NCI-H774 (cell line): ENCODE results near the gene ANGPTL2.
"Not testable (repeated sequence)": the region's sequence is repeated elsewhere in the genome, so short reads cannot be mapped to it uniquely, and the experiment has no call there.

Source experiments
- DNase-seq: peaks from one replicate; lab custom pipeline; 2025; lab: John Stamatoyannopoulos, UW

ANGPTL2 gene

DNA sequence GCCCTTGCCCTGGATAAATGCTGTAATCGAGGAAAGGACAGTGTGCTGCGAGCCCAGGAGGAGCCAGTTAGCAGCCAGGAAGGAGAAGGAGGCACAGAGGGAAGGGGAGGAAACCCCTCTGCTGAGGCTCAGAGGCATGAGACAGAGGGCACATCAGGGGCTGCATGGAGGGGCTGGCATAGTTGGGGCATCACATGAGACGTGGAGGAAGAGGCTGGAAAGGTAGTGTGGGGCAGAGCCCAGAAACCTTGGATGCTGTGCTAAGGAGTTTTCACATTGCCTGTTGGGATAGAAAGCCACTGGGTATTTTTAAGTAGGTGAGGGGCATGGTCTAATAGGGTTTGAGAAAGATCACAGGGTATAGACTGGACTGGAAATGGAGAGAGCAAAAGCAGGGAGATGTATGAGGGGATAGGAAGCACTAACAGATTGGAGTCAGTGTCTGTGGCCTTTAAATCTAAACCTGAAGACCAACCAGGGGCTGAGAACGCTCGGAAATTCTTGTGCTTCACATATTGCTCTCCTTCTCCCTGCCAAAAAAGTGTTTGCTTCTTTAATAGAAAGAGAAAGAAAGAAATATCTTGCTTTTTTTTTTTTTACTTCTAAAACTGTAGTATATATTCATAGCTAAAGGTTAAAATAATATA, 33.0 kb upstream of the ANGPTL2 start:
- DNase-seq, result no peak

DNA sequence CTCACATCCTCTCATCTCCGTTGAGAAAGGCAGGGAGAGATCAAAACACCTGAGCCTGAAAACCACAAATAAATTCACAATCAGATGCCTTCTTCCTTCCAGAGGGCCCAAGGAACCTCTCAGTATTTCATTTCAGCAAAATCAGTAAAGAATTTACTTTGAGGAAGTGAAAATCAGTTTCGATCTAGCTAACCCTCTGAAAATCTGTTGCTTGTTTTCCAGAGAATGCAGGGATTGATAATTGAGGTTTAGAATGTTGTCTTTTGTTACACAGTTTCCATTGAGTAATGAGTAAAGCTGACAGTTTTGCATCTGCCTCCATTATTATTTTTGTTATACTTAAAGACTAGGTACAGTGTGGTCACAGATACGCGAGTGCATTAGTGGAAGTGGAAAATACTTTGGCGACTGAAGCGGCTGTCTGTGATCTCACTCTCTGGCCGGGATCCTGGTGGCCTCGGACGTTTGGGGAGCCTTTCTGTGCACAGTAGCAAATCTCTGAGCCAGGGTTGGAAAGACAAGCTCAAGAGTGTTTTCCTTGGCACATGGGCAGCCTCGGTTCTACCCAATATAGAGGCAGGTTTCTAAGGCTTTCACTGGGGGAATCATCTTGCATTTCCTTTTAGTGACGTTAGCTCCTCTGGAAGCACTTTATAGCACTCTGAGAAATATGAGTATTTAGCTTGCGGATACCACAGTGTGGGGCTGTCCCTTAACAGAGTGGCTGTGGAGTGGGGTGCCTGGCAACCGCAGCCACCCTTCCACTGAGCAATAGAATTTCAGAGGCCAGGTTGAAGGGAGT, 32.2 kb upstream of the ANGPTL2 start:
- DNase-seq, result no peak

DNA sequence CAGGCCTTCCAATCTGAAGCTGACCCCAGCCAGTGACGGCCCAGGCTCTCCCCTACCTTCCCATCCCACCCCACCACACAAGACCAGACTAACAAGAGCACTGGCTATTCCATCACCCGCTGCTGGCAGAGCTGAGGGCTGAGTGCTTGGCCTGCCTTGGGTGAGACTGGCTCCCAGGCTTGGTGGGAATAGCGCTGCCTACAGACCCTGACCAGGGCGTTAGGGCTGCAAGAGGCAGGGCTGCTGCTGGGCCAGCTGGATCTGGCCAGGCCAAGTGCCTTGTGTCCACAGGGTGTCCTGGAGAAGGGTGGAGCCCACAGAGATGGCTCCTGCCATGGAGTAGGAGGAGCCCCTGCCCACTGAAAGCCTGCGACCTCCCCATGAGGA, 31.6 kb upstream of the ANGPTL2 start:
- DNase-seq, result no peak

DNA sequence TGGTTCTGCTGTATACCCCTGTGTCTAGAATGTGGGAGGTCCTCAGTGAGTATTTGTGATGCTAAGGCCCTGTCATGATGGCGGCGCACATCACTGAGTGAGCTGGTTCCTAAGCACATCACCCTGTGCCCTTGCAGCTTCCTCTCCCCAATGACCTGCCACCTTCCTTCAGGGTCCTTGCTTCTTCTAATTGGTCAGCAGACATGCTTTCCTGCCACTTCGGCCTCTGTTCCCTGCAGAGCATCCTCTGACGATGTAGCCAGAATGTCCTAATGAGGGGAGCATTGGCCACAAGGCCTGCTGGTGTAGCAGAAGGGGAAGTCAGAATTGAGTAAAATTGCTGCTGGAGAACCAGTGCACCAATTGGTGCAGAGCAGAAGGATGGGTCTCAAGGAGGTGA, 31.1 kb upstream of the ANGPTL2 start:
- DNase-seq, result no peak

DNA sequence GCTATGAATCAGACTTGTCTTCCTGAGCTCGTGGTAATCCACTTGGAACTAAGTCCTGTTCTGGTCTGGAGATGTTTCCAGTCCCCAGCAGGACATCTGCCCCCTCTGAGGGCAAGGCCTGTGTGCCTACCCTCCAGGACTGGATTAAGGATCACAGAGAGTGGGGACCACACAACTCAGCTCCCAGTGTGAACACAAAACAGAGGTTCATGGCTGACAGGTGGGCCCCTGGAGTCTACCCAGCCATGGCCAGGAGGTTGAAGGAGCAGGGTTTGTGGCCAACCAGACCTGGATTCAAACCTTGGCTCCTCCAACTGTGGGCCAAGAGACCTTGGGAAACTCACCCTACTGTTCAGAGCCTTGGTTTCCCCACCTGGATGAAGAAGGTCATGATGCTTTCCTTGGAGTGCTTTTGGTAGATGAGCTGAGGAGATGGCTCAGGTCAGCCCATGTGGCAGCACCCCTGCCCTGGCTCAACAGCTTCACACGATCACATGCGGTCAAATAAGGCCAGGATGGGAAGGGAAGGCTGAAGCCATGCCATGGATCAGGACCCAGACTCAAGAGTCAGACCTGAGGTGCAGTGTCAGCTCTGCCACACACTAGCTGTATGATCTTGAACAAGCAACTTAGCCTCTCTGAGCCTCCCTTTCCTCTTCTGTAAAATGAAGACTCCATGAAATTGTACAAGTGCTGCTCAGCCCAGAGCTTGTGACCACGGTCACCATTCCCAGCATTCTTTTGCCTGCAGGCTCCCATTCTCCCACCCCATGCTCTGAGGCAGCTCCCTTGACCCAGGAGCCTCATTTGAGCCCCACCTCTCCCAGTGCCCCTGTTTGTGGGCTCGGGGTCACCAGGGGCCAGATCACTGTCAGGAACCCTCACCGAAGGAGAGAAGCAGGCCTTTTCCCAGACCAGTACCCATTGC, 27.3 kb upstream of the ANGPTL2 start:
- no peak for DNase-seq

DNA sequence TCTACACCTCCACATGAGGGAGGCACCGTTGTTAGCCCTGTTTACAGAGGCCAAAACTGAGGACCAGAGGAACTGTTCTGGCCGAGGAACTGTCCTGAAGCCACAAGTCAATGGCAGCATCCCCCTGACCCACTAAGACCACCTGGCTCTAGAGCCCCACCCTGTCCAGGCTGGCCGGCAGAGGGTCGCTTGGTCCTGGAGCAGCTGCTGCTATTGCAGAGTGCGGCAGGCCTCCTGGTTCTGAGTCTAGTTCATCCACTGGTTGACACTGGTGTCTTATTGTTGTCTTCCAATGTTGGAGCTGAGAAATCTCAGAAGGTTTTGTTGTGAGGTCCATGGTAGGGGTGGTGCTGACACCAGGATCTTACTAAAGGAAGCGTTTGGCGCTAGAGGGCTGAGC, 26.6 kb upstream of the ANGPTL2 start:
- DNase-seq, result no peak

DNA sequence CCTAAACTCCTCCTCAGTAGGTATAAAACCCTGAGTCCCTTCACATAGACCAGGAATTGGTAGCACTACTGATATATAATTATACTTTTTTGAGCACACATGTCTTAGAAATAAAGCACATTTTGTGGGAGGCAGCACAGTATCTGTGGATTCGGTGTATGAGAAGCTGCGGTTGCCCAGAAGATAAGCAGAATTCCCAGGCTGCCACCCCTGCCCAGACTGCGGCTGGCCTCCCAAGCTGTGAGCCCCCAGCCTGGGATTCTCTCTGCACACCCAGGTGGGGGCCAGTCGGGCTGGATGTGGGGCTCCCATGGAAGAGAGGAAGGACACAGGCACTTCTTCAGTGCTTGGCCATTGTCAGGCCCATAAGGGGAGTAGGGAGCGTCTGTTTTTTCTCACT, 25.6 kb upstream of the ANGPTL2 start:
- no peak for DNase-seq

DNA sequence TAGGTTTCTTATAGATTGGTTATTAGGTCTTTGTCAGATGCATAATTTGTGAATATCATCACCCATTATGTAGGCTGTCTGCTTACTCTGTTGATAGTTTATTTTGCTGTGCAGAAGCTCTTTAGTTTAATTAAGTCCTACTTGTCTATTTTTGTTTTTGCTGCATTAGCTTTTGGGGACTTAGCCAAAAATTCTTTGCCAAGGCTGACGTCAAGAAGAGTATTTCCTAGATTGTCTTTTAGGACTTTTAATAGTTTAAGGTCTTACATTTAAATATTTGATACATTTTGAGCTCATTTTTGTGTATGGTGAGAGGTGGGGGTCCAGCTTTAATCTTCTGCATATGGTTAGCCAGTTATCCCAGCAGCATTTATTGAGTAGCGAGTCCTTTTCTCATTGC, 24.8 kb upstream of the ANGPTL2 start:
- DNase-seq, result no peak

DNA sequence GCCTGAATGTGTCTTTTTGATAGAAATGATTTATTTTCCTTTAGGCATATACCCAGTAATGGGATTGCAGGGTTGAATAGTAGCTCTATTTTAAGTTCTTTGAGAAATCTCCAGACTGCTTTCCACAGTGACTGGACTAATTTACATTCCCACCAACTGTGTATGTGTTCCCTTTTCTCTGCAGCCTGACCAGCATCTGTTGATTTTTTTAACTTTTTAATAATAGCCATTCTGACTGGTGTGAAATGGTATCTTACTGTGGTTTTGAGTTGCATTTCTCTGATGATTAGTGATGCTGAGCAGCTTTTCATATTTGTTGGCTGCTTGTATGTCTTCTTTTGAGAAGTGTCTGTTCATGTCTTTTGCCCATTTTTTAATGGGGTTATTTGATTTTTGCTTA, 24.4 kb upstream of the ANGPTL2 start:
- DNase-seq, result not testable (repeated sequence)

DNA sequence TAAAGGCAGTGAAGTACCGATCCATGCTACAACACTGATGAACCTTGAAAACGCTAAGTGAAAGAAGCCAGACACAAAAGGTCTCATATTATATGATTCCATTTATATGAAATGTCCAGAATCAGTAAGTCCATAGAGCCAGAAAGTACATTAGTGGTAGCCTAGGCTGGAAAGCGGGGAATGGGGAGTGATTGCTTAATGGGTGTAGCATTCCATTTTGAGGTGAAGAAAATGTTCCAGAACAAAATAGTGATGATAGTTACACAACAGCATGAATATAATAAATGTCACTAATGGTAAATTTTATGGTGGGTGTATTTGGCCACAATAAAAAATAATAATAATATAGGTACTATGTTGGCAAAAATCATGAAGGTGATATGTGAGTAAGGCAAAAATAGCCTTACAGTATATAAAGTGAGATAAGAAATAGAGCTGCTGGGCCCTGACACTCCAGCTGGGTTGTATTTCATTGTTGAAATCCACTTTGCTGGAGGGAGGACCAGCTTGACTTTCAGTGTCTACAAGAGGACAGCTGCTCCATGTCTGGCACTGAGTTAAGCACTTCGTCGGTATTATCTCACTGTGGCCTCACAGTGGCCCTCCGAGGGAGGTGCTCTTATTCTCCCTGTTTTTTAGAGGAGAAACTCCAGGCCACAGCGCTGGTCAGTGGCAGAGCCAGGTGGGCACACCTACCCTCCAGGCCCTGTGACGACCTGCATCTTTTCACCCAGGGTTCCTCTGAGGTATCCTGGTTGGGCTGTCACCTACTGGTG, 22.4 kb upstream of the ANGPTL2 start:
- peak; percentile 43 for DNase-seq

DNA sequence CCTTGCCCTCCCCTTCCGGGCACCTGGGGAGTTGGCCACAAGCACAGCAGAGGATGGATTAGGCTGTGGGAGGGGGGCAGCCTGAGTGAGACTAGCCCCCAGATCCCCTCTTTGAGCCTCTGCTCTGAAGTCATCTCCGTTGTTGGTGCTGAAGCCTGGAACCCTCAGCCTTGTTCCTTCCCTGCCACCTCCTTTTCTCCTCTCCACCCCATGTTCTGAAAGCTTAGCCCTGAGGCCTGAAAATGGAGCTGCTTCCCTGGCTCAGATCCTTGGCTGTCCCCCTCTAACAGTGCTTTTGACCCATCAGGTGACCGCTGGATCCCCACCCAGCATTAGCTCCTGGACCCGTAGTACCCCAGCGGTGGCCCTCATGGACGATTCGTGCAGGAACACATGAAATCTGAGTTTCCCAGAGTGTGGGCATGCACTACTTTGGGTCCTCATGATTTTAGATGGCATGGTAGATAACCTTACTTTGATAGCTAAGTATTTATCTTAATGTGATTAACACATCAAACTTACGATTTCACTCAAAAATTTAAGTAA, 21.6 kb upstream of the ANGPTL2 start:
- no peak for DNase-seq

DNA sequence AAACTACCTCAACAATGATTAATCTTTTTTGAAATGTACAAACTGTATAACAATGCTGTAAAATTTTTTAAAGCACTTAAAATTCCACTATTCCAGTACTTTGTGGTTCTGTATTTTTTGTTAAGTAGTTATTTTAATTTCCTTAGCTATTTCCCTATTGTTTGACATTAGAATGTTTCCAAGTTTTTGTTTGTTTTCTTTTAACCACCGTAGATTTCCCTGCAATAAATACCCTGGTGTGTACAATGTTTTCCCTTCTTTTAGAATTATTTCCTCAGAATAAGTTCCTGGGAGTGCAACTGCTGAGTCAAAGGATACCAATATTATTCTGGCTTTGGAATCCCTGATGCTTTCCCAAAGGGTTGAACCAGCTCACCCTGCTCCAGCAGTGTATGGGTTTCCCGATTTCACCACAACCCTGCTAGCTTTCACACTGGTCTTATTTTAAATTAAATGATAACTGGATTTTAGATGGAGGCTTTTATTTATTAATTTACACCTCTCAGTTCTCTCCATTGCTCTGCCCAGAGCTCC, 20.6 kb upstream of the ANGPTL2 start:
- no peak for DNase-seq

DNA sequence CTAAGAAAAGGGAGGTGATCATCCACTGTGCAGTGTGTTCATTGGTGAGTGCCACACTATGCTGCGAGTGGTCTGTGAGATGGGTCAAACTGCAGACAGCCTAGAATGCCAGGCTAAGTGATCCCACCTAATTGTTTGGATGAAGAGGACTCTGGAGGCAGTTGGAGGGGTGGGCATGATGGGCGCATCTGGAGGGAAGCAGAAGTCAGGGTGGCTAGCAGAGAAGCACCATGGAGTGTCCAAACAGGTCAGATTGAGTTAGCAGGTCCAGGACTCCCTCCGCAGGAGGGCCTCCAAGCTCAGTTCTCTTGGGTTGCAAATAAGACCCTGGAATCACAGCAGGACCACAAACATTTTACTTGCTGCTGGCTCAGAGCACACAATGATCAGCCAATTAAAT, 19.9 kb upstream of the ANGPTL2 start:
- no peak for DNase-seq

DNA sequence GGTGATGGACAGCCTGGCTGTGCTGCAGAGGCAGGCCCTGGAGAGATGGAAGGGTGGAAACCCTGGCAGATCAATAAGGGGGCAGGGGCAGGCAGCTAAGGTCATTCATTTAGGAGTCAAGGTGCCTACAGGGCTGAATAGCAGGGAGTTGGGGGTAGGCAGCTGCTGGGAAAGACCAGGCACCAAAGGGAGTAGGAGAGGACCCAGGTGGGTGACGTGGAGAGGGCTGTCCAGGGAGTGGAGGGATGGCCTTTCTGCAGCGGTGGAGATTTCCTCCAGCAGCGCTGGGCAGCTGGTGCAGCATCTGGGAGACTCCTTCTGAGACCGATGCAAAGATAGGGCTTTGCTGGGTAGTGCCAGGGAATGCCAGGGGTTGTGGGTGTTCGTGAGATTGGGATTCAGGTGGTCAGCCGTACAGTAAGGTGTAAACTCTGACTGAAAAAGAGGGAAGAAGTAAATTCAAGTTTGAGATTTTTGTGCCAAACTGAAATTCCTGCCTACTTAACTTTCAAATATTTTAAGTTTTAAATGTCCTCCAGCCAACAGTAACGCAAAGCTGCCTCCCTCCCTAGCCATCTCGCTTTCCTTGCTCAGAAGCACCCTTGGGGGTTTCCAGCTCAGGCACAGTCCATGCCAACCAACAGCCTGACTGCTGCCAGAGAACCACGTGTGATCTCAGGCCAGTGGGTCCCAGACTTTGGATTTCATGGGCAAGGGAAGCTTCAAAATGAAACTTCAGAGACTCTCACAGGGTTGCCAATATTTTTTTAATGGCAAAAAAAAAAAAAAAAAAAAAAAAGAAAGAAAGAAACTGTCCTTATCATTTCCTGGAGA, 18.6 kb upstream of the ANGPTL2 start:
- no peak for DNase-seq

DNA sequence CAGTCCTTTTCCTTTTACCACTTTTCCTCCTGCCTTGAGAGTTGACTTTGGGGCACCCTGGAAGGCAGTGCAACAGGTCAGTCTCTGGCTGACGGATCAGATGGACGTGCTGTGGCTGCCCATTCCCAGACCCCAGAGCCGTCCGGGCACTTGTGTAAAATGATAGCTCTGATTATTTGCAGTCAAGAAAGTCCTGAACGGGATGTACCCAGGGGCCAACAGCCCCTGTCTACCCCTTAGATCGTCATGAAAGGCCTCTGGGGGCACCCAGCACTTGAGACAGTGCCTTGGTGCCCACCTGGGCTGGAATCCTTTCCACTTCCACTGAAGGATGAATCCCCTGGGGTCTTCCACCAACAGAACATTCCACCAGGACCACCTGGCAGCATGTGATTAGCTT, 17.7 kb upstream of the ANGPTL2 start:
- DNase-seq, result no peak

DNA sequence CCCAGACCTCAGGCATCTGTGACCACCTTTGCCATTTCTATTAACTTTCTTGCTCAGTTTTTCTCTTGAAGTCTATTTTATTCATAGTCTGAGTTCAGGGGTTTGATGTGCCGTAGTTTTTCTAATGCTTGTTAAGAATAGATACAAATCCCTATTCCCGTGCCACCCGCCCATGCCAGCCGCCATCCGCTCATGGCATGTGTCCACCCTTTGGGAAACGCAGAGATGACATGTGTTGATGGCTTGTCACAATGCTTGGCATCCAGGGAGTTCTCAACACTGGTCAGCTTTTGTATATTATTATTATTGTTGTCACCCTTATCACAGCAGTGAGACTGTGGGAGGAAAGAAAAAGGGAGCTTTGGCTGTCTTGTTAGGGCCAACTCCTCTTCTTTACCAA, 17.3 kb upstream of the ANGPTL2 start:
- DNase-seq, result no peak

DNA sequence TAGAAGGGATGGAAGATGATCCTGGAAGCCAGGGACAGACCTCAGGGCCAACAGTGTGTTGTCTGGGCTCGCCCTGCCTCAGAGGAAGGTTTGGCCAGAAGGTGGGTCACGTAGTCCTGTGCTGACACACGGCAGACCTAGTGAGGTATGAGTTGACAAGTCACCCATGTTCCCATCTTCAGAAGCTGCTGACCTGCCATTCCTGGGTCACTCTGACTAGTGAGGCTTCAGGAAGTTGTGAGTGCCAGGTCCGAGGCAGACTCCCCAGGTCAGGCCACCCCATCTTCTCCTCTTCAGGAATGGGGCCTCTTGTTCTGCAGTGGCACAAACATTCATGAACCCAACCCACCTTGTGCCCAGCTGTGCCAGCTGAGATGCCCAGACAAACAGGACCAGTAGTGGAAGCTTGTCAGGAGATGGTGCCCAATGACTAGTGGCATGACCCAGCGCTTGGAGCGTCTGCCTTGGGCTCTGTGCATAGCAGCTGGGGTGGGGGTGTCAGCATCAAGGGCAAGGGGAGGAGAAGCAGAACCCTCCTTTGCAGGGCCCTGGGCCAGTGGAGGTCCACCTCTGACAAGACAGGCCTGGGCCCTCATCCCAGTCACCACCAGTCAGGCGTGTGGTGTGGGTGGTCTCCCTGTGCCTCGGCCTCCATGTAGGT, 16.8 kb upstream of the ANGPTL2 start:
- no peak for DNase-seq

DNA sequence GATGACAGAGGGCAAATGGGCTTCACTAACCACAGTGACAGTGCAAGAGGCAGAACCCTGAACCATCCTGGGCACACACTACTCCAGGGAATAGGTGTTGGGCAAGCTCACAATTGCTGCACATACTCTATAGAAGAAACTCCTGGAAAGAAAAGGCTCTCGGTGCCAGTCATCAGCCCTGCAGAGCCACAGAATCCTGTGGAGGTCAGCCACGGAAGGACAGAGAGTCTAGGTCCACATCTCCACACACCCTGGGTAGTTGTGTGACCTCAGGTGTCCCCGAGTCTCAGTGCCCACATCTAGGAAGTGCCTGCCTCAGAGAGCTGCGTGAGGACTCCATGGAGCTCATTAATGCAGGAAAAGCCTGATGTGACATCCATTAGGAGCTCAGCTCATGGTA, 16.0 kb upstream of the ANGPTL2 start:
- no peak for DNase-seq

DNA sequence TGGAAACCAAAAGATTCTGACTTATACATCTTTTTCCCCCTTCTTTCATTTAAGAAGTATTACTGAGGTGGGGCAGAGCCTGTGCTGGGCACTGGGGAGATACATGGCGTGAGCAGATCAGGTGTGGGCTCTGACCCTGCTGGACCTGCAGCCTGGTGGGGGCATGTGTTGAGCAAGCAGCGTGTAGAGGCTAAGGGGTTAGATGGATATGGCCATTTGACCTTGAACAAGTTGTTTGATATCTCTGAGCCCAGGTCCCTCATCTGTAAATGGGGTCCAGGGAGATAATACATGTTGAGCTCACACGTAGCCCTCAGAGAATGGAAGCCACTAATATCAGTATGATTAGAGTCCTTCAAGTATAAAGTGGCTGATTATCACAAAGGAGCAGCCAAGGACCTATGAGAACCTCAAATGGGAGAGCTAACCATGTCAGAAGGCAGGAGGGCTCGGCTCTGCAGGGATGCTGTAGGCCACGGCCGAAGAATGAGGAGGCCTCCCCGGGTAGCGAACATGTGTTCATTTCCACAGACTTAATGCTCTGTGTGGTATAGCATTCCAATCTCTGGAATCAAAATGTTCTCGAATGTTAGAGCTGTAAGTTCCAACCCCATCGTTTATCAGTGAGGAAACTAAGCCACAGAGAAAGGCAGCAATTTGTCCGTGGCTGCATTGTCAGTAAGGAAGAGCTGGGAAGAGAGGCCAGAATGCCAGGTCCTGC, 15.4 kb upstream of the ANGPTL2 start:
- no peak for DNase-seq
